Gastrocnemius medialis (tissue), 4 donors: Measurements from ENCODE around the gene ELAVL2.

Source experiments
- POLR2A ChIP-seq, 2 donors: fragments of 450-650 bp; IDR thresholded peaks; one replicate each; pipeline ENCODE4 v1.6.1; 2017; ENCODE audit warnings: antibody characterized with exemption in 2 of 2, mild to moderate bottlenecking in 2 of 2, moderate library complexity in 2 of 2
- TF ChIP-seq, protein P1 (sequence below), 5 experiments: fragments of 450-650 bp in 3 of 5; fragments of 200-600 bp in 2 of 5; sonication (generic) in 2 of 5; IDR thresholded peaks in 4 of 5; conservative IDR thresholded peaks in 1 of 5; 1 replicate in 4 of 5; 2 replicates in 1 of 5; pipeline ENCODE4 v1.5.1; 2016 to 2019; ENCODE audit warnings: antibody characterized with exemption in 5 of 5, mild to moderate bottlenecking in 3 of 5, moderate library complexity in 3 of 5

DNA sequence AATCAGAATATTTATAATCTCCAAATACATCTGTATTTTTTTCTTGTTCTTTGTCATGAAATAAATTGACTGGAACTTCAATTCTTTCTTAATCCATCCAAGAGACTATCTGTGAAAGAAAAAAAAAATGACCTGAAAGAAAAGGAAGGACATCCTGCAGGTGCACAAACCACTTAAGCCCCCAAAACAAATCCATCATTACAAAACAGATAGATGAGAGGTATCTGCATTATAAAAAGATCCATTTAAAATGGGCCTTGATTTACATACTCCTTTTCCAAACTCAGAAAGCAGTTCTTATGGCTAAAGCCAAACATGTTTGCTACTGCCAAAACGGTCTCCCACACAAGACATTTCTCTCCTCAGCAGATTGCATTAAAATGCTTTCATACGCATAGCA lies 85.5 kb downstream of the ELAVL2 start:
- TF ChIP-seq, protein P1, sequence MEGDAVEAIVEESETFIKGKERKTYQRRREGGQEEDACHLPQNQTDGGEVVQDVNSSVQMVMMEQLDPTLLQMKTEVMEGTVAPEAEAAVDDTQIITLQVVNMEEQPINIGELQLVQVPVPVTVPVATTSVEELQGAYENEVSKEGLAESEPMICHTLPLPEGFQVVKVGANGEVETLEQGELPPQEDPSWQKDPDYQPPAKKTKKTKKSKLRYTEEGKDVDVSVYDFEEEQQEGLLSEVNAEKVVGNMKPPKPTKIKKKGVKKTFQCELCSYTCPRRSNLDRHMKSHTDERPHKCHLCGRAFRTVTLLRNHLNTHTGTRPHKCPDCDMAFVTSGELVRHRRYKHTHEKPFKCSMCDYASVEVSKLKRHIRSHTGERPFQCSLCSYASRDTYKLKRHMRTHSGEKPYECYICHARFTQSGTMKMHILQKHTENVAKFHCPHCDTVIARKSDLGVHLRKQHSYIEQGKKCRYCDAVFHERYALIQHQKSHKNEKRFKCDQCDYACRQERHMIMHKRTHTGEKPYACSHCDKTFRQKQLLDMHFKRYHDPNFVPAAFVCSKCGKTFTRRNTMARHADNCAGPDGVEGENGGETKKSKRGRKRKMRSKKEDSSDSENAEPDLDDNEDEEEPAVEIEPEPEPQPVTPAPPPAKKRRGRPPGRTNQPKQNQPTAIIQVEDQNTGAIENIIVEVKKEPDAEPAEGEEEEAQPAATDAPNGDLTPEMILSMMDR (IDR thresholded peaks at IDR 0.05 in 4 of 5, conservative IDR thresholded peaks at IDR 0.05 in 1 of 5), result no peak
- no peak for TF ChIP-seq POLR2A (IDR thresholded peaks at IDR 0.05)
